T-helper 22 cell (primary cell): ENCODE data around the gene DHRSX.
"Not testable (repeated sequence)": the region's sequence is repeated elsewhere in the genome, so short reads cannot be mapped to it uniquely, and the experiment has no call there.

ENCODE experiments used
- DNase-seq: peaks from one replicate; pipeline ENCODE4 v3.0.0-alpha.2; 2020; ENCODE audit warnings: low read depth

Gene DHRSX

GRCh38 chrX:2456091-2456490, 44.7 kb downstream of the DHRSX start:
- not testable (repeated sequence) for DNase-seq

GRCh38 chrX:2454620-2455019, 46.2 kb downstream of the DHRSX start:
- not testable (repeated sequence) for DNase-seq

GRCh38 chrX:2452799-2453198, 48.0 kb downstream of the DHRSX start:
- DNase-seq, result no peak

GRCh38 chrX:2452317-2452784, 48.4 kb downstream of the DHRSX start:
- DNase-seq, result no peak

GRCh38 chrX:2451501-2452316, 49.1 kb downstream of the DHRSX start:
- DNase-seq, result no peak

- no peak for DNase-seq
These were observed 50.1 kb downstream of the DHRSX start for GRCh38 chrX:2450681-2451080.

- no peak for DNase-seq
These were observed 51.5 kb downstream of the DHRSX start for GRCh38 chrX:2449135-2449886.

GRCh38 chrX:2447484-2447883, 53.3 kb downstream of the DHRSX start:
- no peak for DNase-seq

GRCh38 chrX:2446815-2447214, 54.0 kb downstream of the DHRSX start:
- no peak for DNase-seq

GRCh38 chrX:2445662-2446623, 54.8 kb downstream of the DHRSX start:
- DNase-seq, result no peak

GRCh38 chrX:2442694-2443093, 58.1 kb downstream of the DHRSX start:
- no peak for DNase-seq

GRCh38 chrX:2441466-2441865, 59.3 kb downstream of the DHRSX start:
- no peak for DNase-seq

GRCh38 chrX:2439613-2440012, 61.2 kb downstream of the DHRSX start:
- no peak for DNase-seq

GRCh38 chrX:2435465-2435864, 65.3 kb downstream of the DHRSX start:
- no peak for DNase-seq

GRCh38 chrX:2434270-2435163, 66.3 kb downstream of the DHRSX start:
- no peak for DNase-seq

GRCh38 chrX:2432298-2432863, 68.4 kb downstream of the DHRSX start:
- no peak for DNase-seq

- no peak for DNase-seq
These were observed 70.4 kb downstream of the DHRSX start for GRCh38 chrX:2430265-2430825.

- DNase-seq, result no peak
These were observed 73.0 kb downstream of the DHRSX start for GRCh38 chrX:2427737-2428136.

GRCh38 chrX:2427147-2427546, 73.6 kb downstream of the DHRSX start:
- DNase-seq, result no peak

- no peak for DNase-seq
These were observed 74.4 kb downstream of the DHRSX start for GRCh38 chrX:2426289-2426882.
